NCI-H146 (cell line): ENCODE measurements around the gene BICD2.
A peak's percentile ranks its signal among the peaks of the same experiment; 100 is the strongest.

ENCODE experiments used
- DNase-seq: peaks from one replicate; lab custom pipeline; 2025; lab: John Stamatoyannopoulos, UW

Gene BICD2

DNA sequence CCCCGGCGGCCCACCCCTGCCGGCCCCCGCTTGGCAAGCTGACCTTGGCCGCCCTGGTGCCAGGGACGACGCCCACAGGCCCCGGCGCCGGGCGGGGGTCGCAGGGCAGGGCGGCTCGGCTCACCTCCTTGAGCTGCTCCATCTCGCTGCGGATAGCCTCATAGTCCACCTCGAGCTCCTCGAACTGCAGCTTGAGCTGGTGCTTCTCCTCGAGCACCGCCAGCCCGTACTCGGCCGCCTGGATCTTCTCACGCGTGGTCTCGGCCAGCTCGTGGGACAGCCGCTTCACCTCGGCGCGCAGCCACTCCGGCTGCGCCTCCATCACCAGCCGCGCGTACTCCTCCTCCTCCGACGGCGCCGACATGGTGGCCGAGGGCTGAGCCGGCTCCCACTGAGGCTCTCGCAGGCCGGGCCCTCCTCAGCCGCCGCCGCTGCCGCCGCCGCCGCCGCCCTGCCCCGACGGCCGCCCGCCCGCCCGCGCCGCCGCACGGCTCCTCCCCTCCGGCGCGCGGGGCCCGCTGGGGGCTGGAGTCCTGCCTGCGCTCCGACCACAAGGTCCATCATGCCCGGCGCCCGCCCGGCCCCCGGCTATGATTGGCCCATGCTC lies at the start of gene BICD2:
Gene BICD2 (minus strand): TSS at position 453 of the 607 bp plus-strand sequence. CDS start 89 bp downstream, at position 364.
- no peak for DNase-seq

DNA sequence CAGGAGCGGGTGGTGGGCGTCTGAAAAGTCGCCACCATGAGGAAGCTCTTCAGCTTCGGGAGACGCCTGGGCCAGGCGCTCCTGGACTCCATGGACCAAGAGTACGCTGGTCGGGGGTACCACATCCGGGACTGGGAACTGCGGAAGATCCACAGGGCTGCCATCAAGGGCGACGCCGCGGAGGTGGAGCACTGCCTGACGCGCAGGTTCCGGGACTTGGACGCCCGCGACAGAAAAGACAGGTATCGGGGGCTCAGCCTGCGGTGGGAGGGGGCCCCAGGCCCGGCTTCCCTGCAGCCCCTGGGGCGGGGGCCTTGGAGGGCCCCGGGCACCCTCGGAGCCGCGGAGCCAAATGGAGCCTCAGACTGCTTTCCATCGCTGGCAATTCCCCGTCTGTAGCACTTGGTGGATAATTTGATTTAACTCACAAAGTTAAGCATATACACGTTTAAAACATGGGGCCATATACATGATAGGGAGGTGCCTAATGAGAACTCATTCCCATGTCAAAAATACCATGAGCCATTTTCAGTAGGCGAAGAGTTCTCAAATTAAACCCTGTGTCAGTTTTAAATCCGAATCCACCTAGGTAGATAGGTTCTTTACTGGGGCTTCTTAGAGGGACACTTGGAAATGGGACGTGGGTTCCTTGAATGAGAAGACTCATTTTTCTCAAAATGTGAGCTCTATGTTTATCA lies 45.1 kb upstream of the BICD2 start:
- DNase-seq, result peak; percentile 35

DNA sequence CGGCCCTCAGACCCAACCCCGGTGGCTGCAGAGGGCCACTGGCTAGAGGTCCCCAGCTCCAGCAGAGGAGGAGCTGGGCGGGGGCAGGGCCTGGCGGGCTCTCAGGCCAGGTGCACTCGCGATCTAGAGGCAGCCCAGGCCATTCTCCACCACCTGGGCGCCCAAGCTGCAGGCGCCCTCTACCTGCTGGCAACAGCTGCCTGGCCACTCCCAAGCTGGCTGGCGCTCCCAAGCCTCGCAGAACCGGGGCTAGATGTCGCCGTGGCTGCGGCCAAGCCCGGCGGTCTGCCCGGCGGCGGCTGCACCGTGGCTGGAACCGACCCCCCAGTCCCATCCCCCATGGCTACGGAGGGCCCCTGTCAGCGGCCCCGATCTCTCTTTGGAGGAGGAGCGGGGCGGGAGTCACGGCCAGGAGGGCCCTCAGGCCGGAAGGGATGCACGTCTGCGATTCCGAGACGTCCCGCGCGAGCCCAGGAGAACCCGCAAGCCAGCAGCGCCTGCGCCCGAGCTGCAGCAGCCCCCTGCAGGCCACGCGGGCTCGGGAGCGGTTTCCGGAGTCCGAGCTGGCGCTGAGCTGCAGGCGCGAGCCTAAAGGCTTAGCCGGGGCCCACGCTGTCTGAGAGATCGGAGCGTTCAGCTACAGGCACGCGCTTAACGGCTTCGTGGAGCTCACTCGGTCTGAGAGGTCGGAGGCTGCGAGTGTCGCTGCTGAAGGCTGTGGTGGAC lies 44.3 kb upstream of the BICD2 start:
- peak; percentile 86 for DNase-seq

DNA sequence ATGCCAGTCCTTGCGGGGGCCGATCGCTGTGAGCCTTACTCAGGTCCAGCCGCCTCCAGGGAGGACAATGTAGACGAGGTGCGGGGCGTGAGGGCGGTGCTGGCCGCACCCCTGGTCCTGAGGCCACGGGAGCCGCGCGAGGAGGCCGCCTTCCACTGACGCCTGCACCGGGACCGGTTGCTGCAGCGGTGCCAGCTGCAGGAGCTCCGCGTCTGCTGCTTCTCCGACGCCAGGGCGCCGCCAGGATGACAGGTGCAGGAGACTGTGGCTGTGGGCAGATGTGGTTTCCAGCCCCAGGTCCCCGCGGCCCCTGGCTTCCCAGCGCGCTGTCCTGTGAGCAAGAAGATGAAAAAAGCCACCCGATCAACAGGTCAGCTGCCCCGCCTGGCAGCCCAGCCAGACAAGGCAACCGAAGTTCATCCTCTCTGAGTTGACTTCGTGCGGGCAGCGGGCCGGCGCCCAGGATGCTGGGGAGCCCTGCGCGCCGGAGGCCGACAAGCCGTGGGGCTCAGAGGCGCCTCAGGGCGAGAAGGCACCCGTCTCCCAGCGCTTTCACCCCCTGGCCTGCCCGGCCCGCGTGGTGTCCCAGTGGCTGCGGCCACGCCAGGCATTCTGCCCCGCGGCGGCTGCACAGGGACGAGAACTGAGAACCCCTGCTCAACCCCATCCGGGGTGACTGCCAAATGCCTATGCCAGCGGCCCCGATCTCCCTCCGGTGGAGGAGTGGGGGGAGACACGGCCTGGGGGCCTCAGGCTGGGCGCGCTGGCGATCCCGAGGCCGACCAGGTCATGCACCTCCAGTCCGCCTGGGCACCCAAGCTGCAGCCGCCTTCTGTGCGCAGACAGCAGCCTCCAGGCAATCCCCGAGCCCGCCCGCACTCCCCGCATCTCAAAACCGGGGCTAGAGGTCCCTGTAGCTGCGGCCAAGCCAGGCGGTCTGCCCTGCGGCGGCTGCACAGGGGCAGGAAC lies 43.4 kb upstream of the BICD2 start:
- peak; percentile 63 for DNase-seq

DNA sequence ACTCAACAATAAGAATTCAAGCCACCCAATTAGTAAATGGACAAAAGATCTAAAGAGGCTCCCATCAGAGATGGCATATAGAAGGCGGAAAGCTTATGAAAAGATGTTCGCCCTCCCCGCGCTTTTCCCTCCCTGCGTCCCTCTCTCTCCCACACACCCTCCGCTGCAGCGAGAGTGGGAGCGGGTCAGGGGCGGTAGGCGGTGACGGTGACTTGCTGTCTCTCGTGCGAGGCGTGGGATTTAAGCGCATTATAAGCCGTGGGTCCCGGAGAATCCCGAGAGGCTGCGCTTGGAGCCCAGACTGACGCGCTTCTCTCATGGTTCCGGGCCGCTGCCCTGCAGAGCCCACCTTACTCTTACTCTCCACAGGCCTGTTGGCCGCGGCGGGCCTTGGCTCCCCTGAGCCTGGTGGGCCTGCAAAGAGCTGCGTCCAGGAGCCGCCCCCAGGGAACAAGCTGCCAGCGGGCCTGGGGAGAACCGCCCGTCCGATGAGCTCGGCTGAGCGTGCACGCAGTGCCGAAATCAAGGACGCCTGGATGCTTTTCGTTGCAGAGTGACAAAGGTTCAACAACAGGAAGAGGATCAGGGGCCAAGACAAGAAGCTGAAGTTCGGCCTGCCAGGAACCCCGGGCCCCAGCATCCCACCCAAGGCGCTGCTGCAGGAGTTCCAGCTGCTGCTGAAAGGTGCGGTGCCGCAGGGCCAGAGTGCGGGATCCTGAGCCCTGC lies 42.6 kb upstream of the BICD2 start:
- no peak for DNase-seq

DNA sequence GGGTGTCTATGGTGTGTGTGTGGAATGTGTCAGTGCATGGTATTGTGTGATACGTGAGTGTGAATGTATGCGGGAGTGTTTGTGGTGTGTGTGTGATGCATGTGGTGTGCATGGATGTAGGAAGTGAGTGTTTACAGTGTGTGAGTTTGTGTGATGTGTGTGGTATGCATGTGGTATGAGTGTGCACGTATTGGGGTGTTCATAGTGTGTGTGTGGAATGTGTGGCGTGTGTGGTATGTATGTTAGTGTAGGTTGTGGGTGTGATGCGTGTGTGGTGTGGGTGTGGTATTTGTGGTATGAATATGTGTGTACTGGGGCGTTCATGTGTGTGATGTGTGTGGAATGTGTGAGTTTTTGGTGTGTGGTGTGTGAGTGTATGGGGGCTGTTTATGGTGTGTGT lies 40.1 kb upstream of the BICD2 start:
- DNase-seq, result no peak

DNA sequence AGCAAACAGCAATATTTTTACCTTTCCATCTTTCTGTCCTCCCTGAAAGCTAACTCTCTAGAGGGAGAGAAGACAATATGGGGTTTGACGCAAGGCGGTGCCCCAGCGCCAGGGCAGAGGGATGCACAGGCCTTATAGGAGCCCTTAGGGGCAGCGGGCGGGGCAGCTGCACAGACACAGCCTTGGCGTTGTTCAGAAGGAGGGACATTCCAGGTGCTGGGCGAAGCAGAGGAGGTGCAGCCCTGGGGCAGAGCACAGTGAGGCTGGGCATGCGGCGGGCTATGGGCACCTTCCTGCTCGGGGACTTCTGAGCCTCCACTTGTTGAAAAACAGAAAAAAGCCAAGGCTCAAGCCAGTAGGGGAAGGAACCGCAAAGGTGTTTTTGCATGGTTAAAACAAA lies 33.7 kb upstream of the BICD2 start:
- no peak for DNase-seq

DNA sequence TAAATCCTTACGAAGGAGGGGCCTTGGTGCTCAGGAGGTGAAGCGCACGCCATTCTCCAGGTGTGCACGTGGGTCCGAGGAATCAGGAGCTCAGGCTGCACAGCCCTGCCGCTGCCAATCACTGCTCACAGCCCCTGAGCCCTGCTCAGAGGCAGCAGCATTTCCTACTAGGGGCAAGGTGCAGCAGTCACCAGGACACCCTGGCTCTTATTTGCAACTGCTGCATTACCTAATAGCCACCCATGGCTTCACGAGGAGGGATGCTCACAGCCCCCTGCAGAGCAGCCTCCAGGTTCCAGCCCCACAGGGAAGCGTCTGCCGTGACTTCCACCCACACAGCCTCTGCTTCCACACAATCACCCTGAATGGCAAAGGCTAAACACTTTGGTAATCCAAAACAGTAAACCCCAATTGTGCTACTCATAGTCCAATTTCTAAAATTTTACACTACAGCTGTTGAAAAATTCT lies 31.7 kb upstream of the BICD2 start:
- peak; percentile 28 for DNase-seq

DNA sequence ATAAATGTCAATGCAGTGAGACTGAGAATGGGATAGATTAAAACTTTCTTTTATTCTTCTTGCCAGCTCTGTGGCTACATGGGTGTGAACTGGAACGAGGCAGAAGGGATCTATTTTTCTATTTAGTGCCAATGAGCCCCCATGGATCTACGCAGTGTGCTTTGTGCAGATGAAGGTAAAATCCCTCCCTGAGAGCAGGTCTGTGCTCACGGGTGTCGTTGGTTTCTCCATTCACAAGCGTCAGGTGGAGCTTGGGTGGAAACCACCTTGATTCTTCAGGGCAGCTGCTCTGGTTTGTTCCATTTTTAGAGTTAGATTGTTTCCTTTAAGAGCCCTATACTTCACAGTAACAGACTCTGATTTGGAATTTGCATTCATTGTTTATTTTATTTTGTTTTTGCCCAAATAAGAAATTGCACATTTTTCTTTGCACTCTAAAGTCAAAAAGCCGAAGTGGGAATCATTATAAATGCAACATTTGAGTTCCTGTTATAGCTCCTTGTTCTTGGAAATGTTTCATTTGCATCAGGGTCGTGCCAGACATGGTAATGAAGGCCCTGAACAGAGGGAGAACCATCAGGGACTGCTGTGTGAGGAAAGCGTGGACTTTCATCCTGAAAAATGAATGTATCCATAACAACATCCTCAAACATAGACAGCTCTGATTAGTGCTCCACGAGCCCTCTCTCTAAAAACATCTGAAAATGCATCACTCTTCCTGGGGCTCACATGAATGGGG lies 31.1 kb upstream of the BICD2 start:
- DNase-seq, result no peak

DNA sequence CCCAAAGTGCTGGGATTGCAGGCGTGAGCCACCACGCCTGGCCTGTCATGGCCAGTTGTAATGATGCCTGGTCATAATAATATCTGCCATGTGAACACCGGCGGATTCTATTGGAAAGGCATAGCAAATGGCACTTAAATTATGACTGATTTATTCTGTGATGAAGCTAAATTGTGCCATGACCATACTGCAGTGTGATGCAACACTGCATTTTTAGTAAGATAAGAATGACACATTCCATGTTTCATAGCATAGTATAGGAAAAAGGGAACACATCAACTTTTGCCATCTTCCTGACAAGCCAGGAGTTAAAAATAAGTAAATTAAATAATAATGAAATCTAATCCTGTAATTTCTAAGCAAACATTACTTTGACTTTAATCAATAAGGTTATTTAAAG lies 30.4 kb upstream of the BICD2 start:
- peak; percentile 13 for DNase-seq

DNA sequence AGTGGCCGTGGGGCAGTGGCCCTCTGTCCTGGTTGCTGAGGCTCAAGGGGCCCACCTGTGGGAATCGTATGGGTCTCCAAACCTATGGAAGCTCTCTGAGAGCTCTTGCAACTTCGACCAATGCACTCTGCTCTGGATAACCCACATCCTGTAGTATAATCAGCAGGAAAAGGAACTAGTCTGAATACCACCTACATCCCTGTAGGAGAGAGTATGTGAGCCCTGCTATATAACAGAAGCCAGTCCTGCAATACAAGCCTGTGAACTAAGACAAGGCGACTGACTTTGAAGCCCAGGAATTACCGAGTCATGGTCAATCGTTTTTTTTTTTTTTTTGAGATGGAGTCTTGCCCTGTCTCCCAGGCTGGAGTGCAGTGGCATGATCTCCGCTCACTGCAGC lies 29.8 kb upstream of the BICD2 start:
- DNase-seq, result no peak

DNA sequence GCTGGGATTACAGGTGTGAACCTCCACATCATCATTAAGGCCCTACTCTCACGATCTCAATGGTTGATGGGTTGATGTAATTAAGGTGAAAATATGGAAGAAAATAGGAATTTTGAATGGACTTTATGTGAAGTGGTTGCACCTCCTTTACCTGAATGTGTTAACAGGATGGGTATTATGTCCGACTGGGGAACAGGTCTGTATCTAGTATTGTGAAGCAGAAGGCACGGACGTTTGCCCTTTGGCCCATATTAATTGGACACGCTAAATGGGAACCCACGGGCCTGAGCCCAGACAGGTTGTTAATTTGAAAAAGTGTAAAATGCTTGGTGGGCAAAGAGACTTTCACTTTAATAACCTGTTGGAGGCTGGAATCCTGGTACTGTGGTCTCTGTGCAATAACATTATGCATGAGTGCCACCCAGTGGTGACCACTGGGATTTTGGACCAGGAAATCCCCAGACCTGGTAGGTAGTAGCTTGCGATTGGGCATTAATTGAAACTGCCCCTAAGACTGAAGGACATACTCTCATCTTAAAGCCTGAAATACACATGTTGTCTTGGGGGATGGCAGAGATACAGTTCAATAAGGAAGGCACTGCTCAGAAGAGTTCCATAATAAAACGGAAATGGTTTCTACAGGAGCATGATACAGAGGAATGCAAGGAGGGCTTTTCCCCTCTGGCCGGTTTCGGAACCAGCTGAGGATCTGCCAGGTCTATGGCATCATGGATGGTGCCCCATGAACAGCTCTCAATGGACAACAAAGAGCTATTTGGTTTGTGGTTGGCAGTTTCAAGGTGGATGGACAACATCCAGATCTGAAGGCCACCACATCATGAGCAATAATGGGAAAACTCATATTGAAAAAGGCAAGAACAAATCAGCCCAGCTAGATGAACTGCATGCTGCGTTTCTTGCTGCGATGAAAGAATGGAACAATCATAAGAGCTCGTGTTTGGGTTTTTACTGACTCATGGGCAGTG lies 26.2 kb upstream of the BICD2 start:
- DNase-seq, result peak; percentile 55

DNA sequence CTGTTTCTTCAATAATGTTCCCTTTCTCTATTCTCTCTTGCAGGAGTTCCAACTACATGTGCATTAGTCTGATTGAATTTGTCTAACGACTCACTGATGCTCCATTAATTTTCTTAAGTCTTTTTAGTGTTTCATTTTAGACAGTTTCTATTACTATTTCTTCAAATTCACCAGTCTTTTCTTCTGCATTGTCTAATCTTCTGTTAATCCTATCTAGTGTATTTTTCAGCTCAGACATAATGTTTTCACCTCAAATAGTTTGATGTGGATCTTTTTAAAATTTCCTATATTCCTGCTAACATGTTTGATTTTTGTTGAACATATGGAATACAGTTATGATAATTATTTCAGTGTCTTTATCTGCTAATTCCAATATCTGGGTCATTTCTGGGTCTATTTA lies 21.7 kb upstream of the BICD2 start:
- DNase-seq, result no peak

DNA sequence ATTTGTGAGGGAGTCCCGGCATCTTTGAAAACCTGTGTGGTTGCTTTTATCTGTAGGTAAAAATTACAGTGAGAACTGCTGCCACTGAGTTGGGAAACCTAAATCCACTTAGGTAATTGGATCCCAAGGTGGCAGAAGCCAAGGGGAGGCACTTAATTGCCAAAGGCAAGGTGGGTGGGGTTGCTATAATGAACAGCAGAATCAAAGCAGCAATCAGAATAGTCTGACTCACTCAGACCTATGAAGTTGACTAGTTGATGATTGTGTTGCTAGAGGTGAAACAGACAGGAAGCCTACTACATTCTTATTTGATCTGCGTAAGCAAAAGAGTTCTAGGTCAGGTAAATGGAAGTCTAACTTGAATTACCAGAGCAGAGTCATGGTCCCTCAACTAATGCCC lies 17.3 kb upstream of the BICD2 start:
- DNase-seq, result peak; percentile 12

DNA sequence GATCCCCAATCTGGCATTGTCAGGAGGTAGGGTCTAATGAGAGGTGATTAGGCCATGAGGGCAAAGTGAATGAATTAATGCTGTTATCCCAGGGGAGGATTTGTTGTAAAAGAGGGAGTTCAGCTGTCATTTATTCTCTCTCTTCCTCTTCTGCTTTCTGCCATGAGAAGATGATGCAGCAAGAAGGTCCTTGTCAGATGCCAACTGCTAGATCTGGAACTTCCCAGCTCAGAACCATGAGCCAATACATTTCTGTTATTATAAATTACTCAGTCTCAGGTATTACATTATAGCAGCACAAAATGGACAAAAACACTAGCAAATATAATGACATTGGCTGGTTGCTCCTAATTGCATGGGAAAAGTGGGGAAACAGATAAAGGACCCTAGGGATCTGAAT lies 15.6 kb upstream of the BICD2 start:
- no peak for DNase-seq

DNA sequence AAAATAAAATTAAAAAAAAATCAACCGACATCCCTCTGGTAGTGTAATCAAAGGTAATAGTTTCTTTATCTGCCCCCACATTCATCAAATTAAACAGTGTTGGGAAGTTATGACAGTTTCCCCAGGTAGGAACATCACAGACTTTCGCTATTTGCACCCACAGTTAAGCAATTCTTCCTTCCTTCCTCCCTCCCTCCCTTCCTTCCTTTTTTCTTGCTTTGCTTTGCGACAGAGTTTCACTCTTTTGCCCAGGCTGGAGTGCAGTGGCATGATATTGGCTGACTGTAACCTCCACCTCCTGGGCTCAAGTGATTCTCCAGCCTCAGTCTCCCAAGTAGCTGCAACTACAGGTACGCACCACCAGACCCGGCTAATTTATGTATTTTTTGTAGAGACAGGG lies 10.8 kb upstream of the BICD2 start:
- no peak for DNase-seq

DNA sequence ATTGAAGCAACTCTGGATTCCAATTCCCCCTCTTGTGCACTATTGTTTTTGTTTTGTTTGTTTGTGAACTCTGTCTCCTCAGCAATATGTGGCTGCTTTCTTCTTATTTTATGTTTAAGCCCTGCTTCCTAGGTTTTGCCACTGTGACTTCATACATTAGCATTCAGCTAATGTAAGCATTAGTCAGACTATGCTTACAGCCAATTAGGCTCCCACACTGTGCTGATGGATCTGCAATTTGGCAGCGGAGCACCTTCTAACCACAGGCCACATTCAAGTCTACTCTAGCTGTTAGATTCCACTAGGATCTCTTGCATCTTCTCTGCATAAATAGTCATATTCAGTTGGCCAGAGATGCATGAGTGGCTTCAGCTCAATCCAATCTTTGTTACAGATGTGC lies 9.6 kb upstream of the BICD2 start:
- DNase-seq, result no peak

DNA sequence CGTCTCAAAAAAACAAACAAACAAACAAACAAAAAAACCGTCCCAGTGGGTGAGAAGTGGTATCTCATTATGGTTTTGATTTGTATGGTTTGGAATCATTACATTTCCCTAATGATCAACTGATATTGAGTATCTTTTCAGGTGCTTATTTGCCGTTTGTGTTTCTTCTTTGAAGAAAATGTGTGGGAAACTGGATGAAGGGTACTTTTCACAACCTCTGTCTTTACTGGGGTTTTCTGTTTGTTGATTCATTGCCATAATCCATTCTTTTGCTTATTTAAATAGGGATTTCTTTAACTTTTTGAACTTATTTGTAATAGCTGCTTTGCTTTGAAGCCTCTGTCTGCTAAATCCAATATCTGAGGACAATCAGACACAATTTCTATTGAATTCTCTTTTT lies 9.2 kb upstream of the BICD2 start:
- DNase-seq, result no peak

DNA sequence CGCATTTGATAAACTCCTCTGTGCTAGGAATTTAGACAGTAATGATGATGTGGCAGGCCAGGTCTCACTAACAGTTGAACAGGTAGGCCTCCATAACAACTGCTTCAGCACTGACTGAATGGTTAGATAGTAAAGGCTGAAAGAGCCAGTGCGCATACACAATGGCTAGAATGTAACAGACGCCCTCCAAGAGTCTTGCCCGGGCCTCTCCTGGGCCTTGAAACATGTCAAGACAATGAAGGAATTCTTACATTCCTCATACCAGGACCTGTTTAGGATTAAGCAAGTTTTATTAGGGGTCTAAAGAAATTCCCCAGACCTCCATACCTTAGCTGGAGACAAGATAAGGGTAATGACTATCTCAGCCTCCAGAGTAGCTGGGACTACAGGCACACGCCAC lies 6.7 kb upstream of the BICD2 start:
- DNase-seq, result no peak
